GM06990 (cell line): ENCODE data around the gene MINAR1.

ENCODE experiments used
- DNase-seq: peaks from one replicate; pipeline ENCODE4 v3.0.0-alpha.2; 2011; ENCODE audit not compliant: insufficient read length; ENCODE audit errors: extremely low read depth
- H3K27me3 ChIP-seq: replicated peaks from 2 replicates; pipeline ENCODE4 v1.6.0; 2011; ENCODE audit warnings: low read length; ENCODE audit not compliant: control insufficient read depth, insufficient read depth
- H3K36me3 ChIP-seq: 2 replicates; pipeline ENCODE4 v1.5.1; 2011; ENCODE audit warnings: low read length; ENCODE audit not compliant: control insufficient read depth, insufficient read depth
- H3K4me3 ChIP-seq: replicated peaks from 2 replicates; pipeline ENCODE4 v1.5.1; 2011; ENCODE audit warnings: low read depth, mild to moderate bottlenecking, control low read depth, low read length
- CTCF ChIP-seq: IDR thresholded peaks from 2 replicates; pipeline ENCODE4 v1.5.1; 2011; ENCODE audit warnings: low read length, control low read depth, mild to moderate bottlenecking, inconsistent platforms; ENCODE audit not compliant: insufficient read depth, poor library complexity, severe bottlenecking

Gene MINAR1

DNA sequence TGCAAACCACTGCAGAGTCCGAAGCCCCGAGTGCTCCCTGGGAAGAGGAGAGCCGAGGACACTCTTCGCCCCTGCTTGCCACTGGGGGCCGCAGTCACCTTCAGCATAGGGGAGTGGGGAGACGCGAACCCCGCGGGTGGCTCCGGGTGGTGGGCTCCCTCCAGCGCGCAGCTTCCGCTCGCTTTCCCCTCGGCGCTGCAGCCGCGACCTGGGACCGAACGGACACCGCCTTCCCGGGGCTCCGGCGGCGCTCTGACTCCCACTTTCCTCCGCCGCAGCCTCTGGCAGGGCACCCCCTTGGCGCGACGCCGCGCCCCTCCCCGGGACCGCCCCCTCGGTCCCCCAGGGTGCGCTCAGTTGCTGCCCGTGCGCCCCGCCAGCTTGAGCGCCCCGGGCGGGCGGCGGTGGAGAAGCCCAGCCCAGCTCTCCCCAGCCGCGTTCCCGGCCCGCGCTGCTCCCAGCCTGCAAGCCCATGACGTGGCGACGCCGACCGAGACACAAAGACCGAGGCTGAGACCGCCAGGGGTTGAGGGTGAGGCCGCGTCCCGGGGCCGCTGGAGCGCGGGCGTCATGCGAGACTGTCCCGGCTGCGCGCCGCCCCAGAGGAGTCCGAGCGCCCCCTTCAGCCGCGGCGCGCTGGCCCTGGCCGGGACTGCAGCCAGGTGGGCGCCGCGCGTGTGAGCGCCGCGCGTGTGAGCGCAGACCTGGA, at the start of gene MINAR1:
Gene MINAR1 (plus strand): TSS at position 701 of the 709 bp plus-strand sequence. CDS start 23,812 bp downstream, outside the sequence.
- Histone ChIP-seq H3K4me3 (no peak within 1 kb of the TSS; the same call in 1 of the 2 replicates), H3K27me3 (no peaks in the 10 kb centered on the region; the same call in none of the 2 replicates), H3K36me3 (no peaks in the 10 kb centered on the region)
- TF ChIP-seq CTCF, result peak; percentile 11
- DNase-seq, result peak; percentile 20

GRCh38 chr15:79394231-79394630, 37.9 kb upstream of the MINAR1 start:
- H3K4me3 ChIP-seq, result no peak overlapping the region
- no peak for DNase-seq

GRCh38 chr15:79396850-79397249, 35.3 kb upstream of the MINAR1 start:
- DNase-seq, result no peak
- H3K4me3 ChIP-seq, result no peak overlapping the region
- no peaks in the 10 kb centered on the region for H3K36me3 ChIP-seq
- no peak for TF ChIP-seq CTCF
- H3K27me3 ChIP-seq, result no peaks in the 10 kb centered on the region

More at GRCh38 chr15:79394231-79394630, 37.9 kb upstream of the MINAR1 start:
- Histone ChIP-seq H3K27me3 (no peaks in the 10 kb centered on the region), H3K36me3 (no peaks in the 10 kb centered on the region)
- no peak for TF ChIP-seq CTCF

- Histone ChIP-seq H3K27me3 (no peaks in the 10 kb centered on the region), H3K36me3 (no peaks in the 10 kb centered on the region), H3K4me3 (no peak overlapping the region)
- no peak for TF ChIP-seq CTCF
- no peak for DNase-seq
Measured at GRCh38 chr15:79397269-79397910, 34.7 kb upstream of the MINAR1 start.

DNA sequence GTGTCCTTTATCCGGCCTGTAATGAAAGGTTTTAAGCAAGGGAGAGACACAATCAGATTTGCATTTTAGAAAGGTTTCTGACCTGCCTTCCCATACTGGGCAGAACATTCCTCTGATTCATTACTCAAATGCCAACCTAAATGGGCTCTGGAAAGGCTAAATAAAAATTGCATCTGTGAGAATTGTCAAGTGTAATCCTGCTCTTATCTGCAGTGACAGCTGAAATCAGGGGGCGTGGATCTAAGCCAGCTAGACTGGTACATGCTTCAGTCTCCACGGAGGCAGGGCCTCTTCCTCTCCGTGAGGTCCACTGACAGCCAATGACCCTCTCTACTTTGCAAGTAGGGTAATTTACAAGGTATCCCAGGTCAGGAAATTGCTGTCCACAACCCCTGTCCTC, 32.5 kb upstream of the MINAR1 start:
- Histone ChIP-seq H3K27me3 (no peaks in the 10 kb centered on the region), H3K36me3 (no peaks in the 10 kb centered on the region), H3K4me3 (no peak overlapping the region)
- no peak for DNase-seq
- TF ChIP-seq CTCF, result no peak
